HepG2 (cell line): ENCODE measurements around the gene COLQ.

ENCODE experiments used
- GTF2F1 ChIP-seq: fragments of 150-350 bp; IDR thresholded peaks from 2 replicates; pipeline ENCODE4 v1.6.1; 2014; ENCODE audit warnings: low read length
- NBN ChIP-seq: fragments of 450-650 bp; conservative IDR thresholded peaks from 2 replicates; pipeline ENCODE4 v1.6.1; 2017
- PRMT3 ChIP-seq: sonication (generic); formaldehyde crosslinking; IDR thresholded peaks from 2 replicates; pipeline ENCODE4 v1.8.1; 2022; ENCODE audit warnings: low read depth, mild to moderate bottlenecking, moderate library complexity, missing genetic modification reagents, borderline replicate concordance
- RELA ChIP-seq: sonication (generic); formaldehyde crosslinking; IDR thresholded peaks from 2 replicates; pipeline ENCODE4 v1.4.0; 2020; ENCODE audit warnings: missing genetic modification reagents
- TAF1 ChIP-seq: sonication (generic); formaldehyde crosslinking; IDR thresholded peaks from 2 replicates; pipeline ENCODE4 v1.4.0; 2020; ENCODE audit warnings: missing genetic modification reagents
- TF ChIP-seq, protein P1 (sequence below): sonication (generic); formaldehyde crosslinking; IDR thresholded peaks from 2 replicates; pipeline ENCODE4 v1.4.0; 2020; ENCODE audit warnings: mild to moderate bottlenecking, missing genetic modification reagents
- TF ChIP-seq, protein P2 (sequence below): sonication (generic); formaldehyde crosslinking; IDR thresholded peaks from 2 replicates; pipeline ENCODE4 v1.4.0; 2020; ENCODE audit warnings: missing genetic modification reagents, borderline replicate concordance
- TF ChIP-seq, protein P3 (sequence below): sonication (generic); formaldehyde crosslinking; IDR thresholded peaks from 2 replicates; pipeline ENCODE4 v1.5.0; 2020; ENCODE audit warnings: mild to moderate bottlenecking, missing genetic modification reagents, moderate library complexity
- TF ChIP-seq, protein P4 (sequence below): sonication (generic); formaldehyde crosslinking; IDR thresholded peaks from 2 replicates; pipeline ENCODE4 v1.8.1; 2023; ENCODE audit warnings: mild to moderate bottlenecking, inconsistent platforms, moderate library complexity, missing genetic modification reagents, borderline replicate concordance
- TF ChIP-seq, protein P5 (sequence below): sonication (generic); formaldehyde crosslinking; IDR thresholded peaks from 2 replicates; pipeline ENCODE4 v1.4.0; 2020; ENCODE audit warnings: missing genetic modification reagents

DNA sequence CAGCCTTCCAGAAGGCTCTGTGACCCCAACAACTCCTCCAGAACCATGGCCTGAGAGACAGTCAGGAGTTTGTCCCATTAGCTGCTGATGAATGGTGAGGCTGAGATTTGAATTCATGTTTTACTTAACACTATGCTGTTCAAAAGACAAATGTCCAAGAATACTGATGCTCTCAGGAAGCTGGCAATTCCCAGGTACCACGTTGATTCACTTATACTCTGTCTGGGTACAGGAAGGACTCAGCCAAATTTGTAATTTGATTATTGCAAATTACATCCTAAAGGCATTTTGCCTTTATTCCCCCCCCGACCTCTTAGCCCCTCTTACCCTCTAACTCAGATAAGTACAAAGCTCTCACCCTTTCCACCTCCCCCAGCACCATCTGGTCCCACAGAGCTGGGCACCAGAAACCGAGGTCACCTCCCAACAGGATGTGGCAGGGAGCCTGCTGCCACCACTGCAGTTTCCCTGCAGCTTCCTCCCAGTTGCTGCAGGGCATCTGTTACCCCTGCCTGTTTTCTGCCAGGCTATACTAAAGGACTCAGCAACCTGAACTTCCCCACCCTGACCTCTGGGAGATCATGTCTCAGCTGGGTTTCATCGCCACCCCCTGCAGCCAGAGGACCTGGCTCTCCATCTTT is 60.5 kb downstream of the COLQ start:
- TF ChIP-seq NBN = no peak
- TF ChIP-seq, protein P1, sequence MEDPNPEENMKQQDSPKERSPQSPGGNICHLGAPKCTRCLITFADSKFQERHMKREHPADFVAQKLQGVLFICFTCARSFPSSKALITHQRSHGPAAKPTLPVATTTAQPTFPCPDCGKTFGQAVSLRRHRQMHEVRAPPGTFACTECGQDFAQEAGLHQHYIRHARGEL = no peak
- TF ChIP-seq TAF1 (CRISPR knock-in tag) = no peak
- TF ChIP-seq, protein P2, sequence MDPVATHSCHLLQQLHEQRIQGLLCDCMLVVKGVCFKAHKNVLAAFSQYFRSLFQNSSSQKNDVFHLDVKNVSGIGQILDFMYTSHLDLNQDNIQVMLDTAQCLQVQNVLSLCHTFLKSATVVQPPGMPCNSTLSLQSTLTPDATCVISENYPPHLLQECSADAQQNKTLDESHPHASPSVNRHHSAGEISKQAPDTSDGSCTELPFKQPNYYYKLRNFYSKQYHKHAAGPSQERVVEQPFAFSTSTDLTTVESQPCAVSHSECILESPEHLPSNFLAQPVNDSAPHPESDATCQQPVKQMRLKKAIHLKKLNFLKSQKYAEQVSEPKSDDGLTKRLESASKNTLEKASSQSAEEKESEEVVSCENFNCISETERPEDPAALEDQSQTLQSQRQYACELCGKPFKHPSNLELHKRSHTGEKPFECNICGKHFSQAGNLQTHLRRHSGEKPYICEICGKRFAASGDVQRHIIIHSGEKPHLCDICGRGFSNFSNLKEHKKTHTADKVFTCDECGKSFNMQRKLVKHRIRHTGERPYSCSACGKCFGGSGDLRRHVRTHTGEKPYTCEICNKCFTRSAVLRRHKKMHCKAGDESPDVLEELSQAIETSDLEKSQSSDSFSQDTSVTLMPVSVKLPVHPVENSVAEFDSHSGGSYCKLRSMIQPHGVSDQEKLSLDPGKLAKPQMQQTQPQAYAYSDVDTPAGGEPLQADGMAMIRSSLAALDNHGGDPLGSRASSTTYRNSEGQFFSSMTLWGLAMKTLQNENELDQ (CRISPR knock-in tag) = no peak
- TF ChIP-seq GTF2F1 = no peak
- TF ChIP-seq RELA = no peak
- no peak for TF ChIP-seq PRMT3
- TF ChIP-seq, protein P3, sequence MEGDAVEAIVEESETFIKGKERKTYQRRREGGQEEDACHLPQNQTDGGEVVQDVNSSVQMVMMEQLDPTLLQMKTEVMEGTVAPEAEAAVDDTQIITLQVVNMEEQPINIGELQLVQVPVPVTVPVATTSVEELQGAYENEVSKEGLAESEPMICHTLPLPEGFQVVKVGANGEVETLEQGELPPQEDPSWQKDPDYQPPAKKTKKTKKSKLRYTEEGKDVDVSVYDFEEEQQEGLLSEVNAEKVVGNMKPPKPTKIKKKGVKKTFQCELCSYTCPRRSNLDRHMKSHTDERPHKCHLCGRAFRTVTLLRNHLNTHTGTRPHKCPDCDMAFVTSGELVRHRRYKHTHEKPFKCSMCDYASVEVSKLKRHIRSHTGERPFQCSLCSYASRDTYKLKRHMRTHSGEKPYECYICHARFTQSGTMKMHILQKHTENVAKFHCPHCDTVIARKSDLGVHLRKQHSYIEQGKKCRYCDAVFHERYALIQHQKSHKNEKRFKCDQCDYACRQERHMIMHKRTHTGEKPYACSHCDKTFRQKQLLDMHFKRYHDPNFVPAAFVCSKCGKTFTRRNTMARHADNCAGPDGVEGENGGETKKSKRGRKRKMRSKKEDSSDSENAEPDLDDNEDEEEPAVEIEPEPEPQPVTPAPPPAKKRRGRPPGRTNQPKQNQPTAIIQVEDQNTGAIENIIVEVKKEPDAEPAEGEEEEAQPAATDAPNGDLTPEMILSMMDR (CRISPR knock-in tag) = no peak
- TF ChIP-seq, protein P4, sequence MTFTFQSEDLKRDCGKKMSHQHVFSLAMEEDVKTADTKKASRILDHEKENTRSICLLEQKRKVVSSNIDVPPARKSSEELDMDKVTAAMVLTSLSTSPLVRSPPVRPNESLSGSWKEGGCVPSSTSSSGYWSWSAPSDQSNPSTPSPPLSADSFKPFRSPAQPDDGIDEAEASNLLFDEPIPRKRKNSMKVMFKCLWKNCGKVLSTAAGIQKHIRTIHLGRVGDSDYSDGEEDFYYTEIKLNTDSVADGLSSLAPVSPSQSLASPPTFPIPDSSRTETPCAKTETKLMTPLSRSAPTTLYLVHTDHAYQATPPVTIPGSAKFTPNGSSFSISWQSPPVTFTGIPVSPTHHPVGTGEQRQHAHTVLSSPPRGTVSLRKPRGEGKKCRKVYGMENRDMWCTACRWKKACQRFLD (CRISPR knock-in tag) = no peak
- TF ChIP-seq, protein P5, sequence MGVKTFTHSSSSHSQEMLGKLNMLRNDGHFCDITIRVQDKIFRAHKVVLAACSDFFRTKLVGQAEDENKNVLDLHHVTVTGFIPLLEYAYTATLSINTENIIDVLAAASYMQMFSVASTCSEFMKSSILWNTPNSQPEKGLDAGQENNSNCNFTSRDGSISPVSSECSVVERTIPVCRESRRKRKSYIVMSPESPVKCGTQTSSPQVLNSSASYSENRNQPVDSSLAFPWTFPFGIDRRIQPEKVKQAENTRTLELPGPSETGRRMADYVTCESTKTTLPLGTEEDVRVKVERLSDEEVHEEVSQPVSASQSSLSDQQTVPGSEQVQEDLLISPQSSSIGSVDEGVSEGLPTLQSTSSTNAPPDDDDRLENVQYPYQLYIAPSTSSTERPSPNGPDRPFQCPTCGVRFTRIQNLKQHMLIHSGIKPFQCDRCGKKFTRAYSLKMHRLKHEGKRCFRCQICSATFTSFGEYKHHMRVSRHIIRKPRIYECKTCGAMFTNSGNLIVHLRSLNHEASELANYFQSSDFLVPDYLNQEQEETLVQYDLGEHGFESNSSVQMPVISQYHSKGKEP (CRISPR knock-in tag) = no peak
